Measurements from ENCODE around the gene LASP1. TPM values are rescaled to one million over a fixed set of nuclear protein-coding genes. Genes with fewer than 3 reads are reported as not detected.

The LASP1 gene
- polyA plus RNA-seq, 1 of the 3 experiments (the other 2 are of a cell fraction): 102 TPM

Small RNAs within 50 kb of the gene (small RNA-seq; reads per million reads assigned to genes)
- gene MIR4727 (0 to 0.59 (median 0) reads per million in 7 experiments), gene MIR6779 (0 reads per million in 7 experiments), gene SNORA21 (0 reads per million in 7 experiments), gene SNORA21B (0 reads per million in 7 experiments)

Other genes with a start within 250 kb of the LASP1 start
- 2.7 and 3.1 TPM in 2 replicates for gene EPOP, start 195.1 kb upstream of the LASP1 start, polyA plus RNA-seq (2012; rRNA removed)
- 41.5 and 43.6 TPM in 2 replicates for gene MLLT6, start 164.8 kb upstream of the LASP1 start, polyA plus RNA-seq (2012; rRNA removed)
- 12.9 and 16.5 TPM in 2 replicates for gene CISD3, start 139.7 kb upstream of the LASP1 start, polyA plus RNA-seq (2012; rRNA removed)
- 24.2 and 39.8 TPM in 2 replicates for gene PCGF2, start 121.7 kb upstream of the LASP1 start, polyA plus RNA-seq (2012; rRNA removed)
- 480 and 533 TPM in 2 replicates for gene PSMB3, start 117.3 kb upstream of the LASP1 start, polyA plus RNA-seq (2012; rRNA removed)
- 29.8 and 36.7 TPM in 2 replicates for gene PIP4K2B, start 70.5 kb upstream of the LASP1 start, polyA plus RNA-seq (2012; rRNA removed)
- 15.6 and 21.2 TPM in 2 replicates for gene CWC25, start 44.7 kb upstream of the LASP1 start, polyA plus RNA-seq (2012; rRNA removed)
- 2,658 and 2,763 TPM in 2 replicates for gene RPL23, start 16.3 kb upstream of the LASP1 start, polyA plus RNA-seq (2012; rRNA removed)
- gene FBXO47, start 97.3 kb downstream of the LASP1 start, polyA plus RNA-seq (2012; rRNA removed): not detected in 2 replicates

Measured in SK-N-SH (cell line).